K562 (cell line): ENCODE results near the gene DNMT3A. TPM values are rescaled to one million over a fixed set of nuclear protein-coding genes. Genes with fewer than 3 reads are reported as not detected.

ENCODE experiments used
- AFF4 ChIP-seq: sonication (generic); formaldehyde crosslinking; IDR thresholded peaks from 2 replicates; pipeline ENCODE4 v1.8.0; 2023; ENCODE audit warnings: mild to moderate bottlenecking, missing genetic modification reagents
- CBFA2T2 ChIP-seq: fragments of 450-650 bp; conservative IDR thresholded peaks from 2 replicates; pipeline ENCODE4 v1.6.1; 2017; ENCODE audit warnings: mild to moderate bottlenecking
- CC2D1A ChIP-seq: fragments of 450-650 bp; IDR thresholded peaks from 2 replicates; pipeline ENCODE4 v1.6.1; 2017; ENCODE audit warnings: mild to moderate bottlenecking
- DPF2 ChIP-seq: fragments of 450-650 bp; IDR thresholded peaks from 2 replicates; pipeline ENCODE4 v1.6.1; 2016
- ETS1 ChIP-seq: conservative IDR thresholded peaks from 2 replicates; pipeline ENCODE4 v1.6.1; 2011; ENCODE audit warnings: low read depth, mild to moderate bottlenecking, low read length; ENCODE audit not compliant: control insufficient read depth
- FOXJ3 ChIP-seq: sonication (generic); formaldehyde crosslinking; IDR thresholded peaks from 2 replicates; pipeline ENCODE4 v1.4.0; 2020; ENCODE audit warnings: mild to moderate bottlenecking, missing genetic modification reagents
- GABPB1 ChIP-seq: sonication (generic); formaldehyde crosslinking; IDR thresholded peaks from 2 replicates; pipeline ENCODE4 v1.8.0; 2022; ENCODE audit warnings: mild to moderate bottlenecking, missing genetic modification reagents
- HLTF ChIP-seq: fragments of 450-650 bp; IDR thresholded peaks from 2 replicates; pipeline ENCODE4 v1.6.1; 2016
- KHSRP ChIP-seq: fragments of 450-650 bp; IDR thresholded peaks from 2 replicates; pipeline ENCODE4 v1.6.1; 2017
- KLF16 ChIP-seq: IDR thresholded peaks from 2 replicates; pipeline ENCODE4 v1.6.1; 2016; ENCODE audit warnings: antibody characterized with exemption
- L3MBTL2 ChIP-seq: fragments of 450-650 bp; IDR thresholded peaks from 2 replicates; pipeline ENCODE4 v1.6.1; 2016; ENCODE audit warnings: mild to moderate bottlenecking, moderate library complexity
- MCM2 ChIP-seq: fragments of 450-650 bp; IDR thresholded peaks from 2 replicates; pipeline ENCODE4 v1.6.1; 2017; ENCODE audit warnings: low read depth, mild to moderate bottlenecking
- MEIS2 ChIP-seq: fragments of 450-650 bp; IDR thresholded peaks from 2 replicates; pipeline ENCODE4 v1.6.1; 2014; ENCODE audit warnings: mild to moderate bottlenecking; ENCODE audit not compliant: partially characterized antibody
- MTA1 ChIP-seq: fragments of 450-650 bp; IDR thresholded peaks from 2 replicates; pipeline ENCODE4 v1.6.1; 2017; ENCODE audit warnings: borderline replicate concordance
- NCOR1 ChIP-seq: fragments of 450-650 bp; IDR thresholded peaks from 2 replicates; pipeline ENCODE4 v1.6.1; 2016; ENCODE audit warnings: mild to moderate bottlenecking, moderate library complexity
- PML ChIP-seq: IDR thresholded peaks from 2 replicates; pipeline ENCODE4 v1.6.1; 2012; ENCODE audit warnings: low read length, inconsistent platforms
- PYGO2 ChIP-seq: fragments of 450-650 bp; IDR thresholded peaks from 2 replicates; pipeline ENCODE4 v1.6.1; 2016; ENCODE audit warnings: mild to moderate bottlenecking, missing genetic modification characterization, moderate library complexity, missing compliant biosample characterization
- RFX1 ChIP-seq: fragments of 450-650 bp; IDR thresholded peaks from 2 replicates; pipeline ENCODE4 v1.6.1; 2016; ENCODE audit warnings: mild to moderate bottlenecking, moderate library complexity
- RUNX1 ChIP-seq: sonication (generic); IDR thresholded peaks from 2 replicates; pipeline ENCODE4 v1.6.1; 2016; ENCODE audit warnings: antibody characterized with exemption, low read depth
- SMARCA4 ChIP-seq: fragments of 450-650 bp; IDR thresholded peaks from 2 replicates; pipeline ENCODE4 v1.6.1; 2016
- TAL1 ChIP-seq: fragments of 450-650 bp; IDR thresholded peaks from 2 replicates; pipeline ENCODE4 v1.6.1; 2016; ENCODE audit warnings: mild to moderate bottlenecking
- TBL1XR1 ChIP-seq, 2 experiments: IDR thresholded peaks; 2 replicates each; pipeline ENCODE4 v1.6.1; 2012; ENCODE audit warnings: improper control_type of control experiment in 2 of 2, low read length in 2 of 2, mild to moderate bottlenecking in 1 of 2
- TCF3 ChIP-seq: sonication (generic); formaldehyde crosslinking; IDR thresholded peaks from 2 replicates; pipeline ENCODE4 v1.4.0; 2020; ENCODE audit warnings: mild to moderate bottlenecking, missing genetic modification reagents
- THRB ChIP-seq: fragments of 450-650 bp; formaldehyde crosslinking; conservative IDR thresholded peaks from 2 replicates; pipeline ENCODE4 v1.4.0; 2022; ENCODE audit warnings: mild to moderate bottlenecking, missing genetic modification characterization
- U2AF1 ChIP-seq: fragments of 200-400 bp; formaldehyde crosslinking; optimal IDR thresholded peaks from 2 replicates; pipeline ENCODE3; 2017; ENCODE audit warnings: mild to moderate bottlenecking, low read depth, low read length, moderate library complexity
- ZBTB2 ChIP-seq: fragments of 450-650 bp; IDR thresholded peaks from 2 replicates; pipeline ENCODE4 v1.6.1; 2016; ENCODE audit warnings: antibody characterized with exemption
- ZFX ChIP-seq: sonication (generic); formaldehyde crosslinking; IDR thresholded peaks from 2 replicates; pipeline ENCODE4 v1.8.0; 2022; ENCODE audit warnings: mild to moderate bottlenecking, missing genetic modification reagents, moderate library complexity
- polyA plus RNA-seq, 8 experiments: library from polyadenylated mRNA; depleted of rRNA in 4 of 8; stranded (reverse) in 5 of 8; unstranded in 3 of 8; fragments of >200 nt; fragmentation: Nextera tagmentation in 2 of 8; fragmentation: Illumina TruSeq in 1 of 8; extraction: Ambion mirVana in 2 of 8; extraction: Trizol in 1 of 8; gene quantifications; 2 replicates each; pipeline versions ENCODE4 v1.2.1 to v1.2.3, GENCODE V29; 2011 to 2014; ENCODE audit warnings: inconsistent platforms in 1 of 8, missing spikeins in 1 of 8
- total RNA-seq, 7 experiments: library from RNA; depleted of rRNA in 6 of 7; stranded (reverse); fragments of >200 nt in 6 of 7; fragmentation: Illumina TruSeq in 2 of 7; extraction: Trizol in 2 of 7; gene quantifications; 2 replicates each; pipeline versions ENCODE4 v1.2.1 to v1.2.3, GENCODE V29; 2011 to 2021; ENCODE audit warnings: low replicate concordance in 1 of 7

DNMT3A gene
- total and polyA plus RNA-seq, 9 of the 15 experiments (the other 6 are each of a cell fraction or from before 2014, with no cell fraction given), result 3.0 to 16.0 (median 6.1) TPM

GRCh38 chr2:25256488-25256875 lies 85.2 kb downstream of the DNMT3A start (continued):
- TF ChIP-seq AFF4 (CRISPR knock-in tag) (no peak), MTA1 (peak; percentile 90), TBL1XR1 (IDR thresholded peaks at IDR 0.05; ENCODE audit: low read length in 2 of 2) (peak in 1 of 2 experiments; percentile 42; a peak in 1 of 4 replicates), FOXJ3 (CRISPR knock-in tag) (no peak), TCF3 (CRISPR knock-in tag) (peak; percentile 88), RFX1 (no peak), KLF16 (peak; percentile 88), U2AF1 (no peak), PYGO2 (tag) (peak; percentile 70; the same call in 1 of the 2 replicates), ZFX (no peak), L3MBTL2 (peak; percentile 22; the same call in 1 of the 2 replicates), CBFA2T2 (peak; percentile 97), HLTF (peak; percentile 84), RUNX1 (no peak), THRB (CRISPR knock-in tag) (peak; percentile 76; the same call in 1 of the 2 replicates), KHSRP (peak; percentile 77; the same call in 1 of the 2 replicates), ZBTB2 (peak; percentile 38; the same call in 1 of the 2 replicates), MEIS2 (peak; percentile 23), NCOR1 (peak; percentile 96), MCM2 (no peak), CC2D1A (peak; percentile 97), TAL1 (peak; percentile 98), GABPB1 (CRISPR knock-in tag) (no peak), ETS1 (no peak), PML (peak; percentile 91), DPF2 (peak; percentile 93), SMARCA4 (peak; percentile 93)
